SK-N-SH treated with all-trans-retinoic acid at 6 μM for 48 hours (cell line): Measurements from ENCODE around the gene PIK3CA.

ENCODE experiments used
- ISL1 ChIP-seq: fragments of 250-450 bp; sonication (Bioruptor Pico); IDR thresholded peaks from 2 replicates; pipeline ENCODE4 v2.1.2; 2022; ENCODE audit warnings: mild to moderate bottlenecking, moderate library complexity
- PATZ1 ChIP-seq: fragments of 250-450 bp; sonication (Bioruptor Pico); IDR thresholded peaks from 2 replicates; pipeline ENCODE4 v1.8.0; 2020; ENCODE audit warnings: mild to moderate bottlenecking, moderate library complexity, borderline replicate concordance
- ZFP3 ChIP-seq: fragments of 250-450 bp; sonication (Bioruptor Pico); IDR thresholded peaks from 2 replicates; pipeline ENCODE4 v1.5.0; 2020; ENCODE audit warnings: mild to moderate bottlenecking, moderate library complexity
- ZFP30 ChIP-seq: fragments of 450-650 bp; formaldehyde crosslinking; IDR thresholded peaks from 2 replicates; pipeline ENCODE4 v1.5.0; 2022; ENCODE audit warnings: mild to moderate bottlenecking, moderate library complexity

- no peak for TF ChIP-seq ZFP3 (CRISPR knock-in tag)
- no peak for TF ChIP-seq PATZ1 (CRISPR knock-in tag)
- TF ChIP-seq ZFP30 (CRISPR knock-in tag), result no peak
- no peak for TF ChIP-seq ISL1 (CRISPR knock-in tag)
These were observed 16.7 kb downstream of the PIK3CA start for GRCh38 chr3:179164857-179165256.
